ENCODE results near the gene TEP1.
"Not testable (repeated sequence)": the region's sequence is repeated elsewhere in the genome, so short reads cannot be mapped to it uniquely, and the experiment has no call there.

The TEP1 gene

GRCh38 chr14:20358474-20358873, 54.8 kb downstream of the TEP1 start:
- DNase-seq; intact Hi-C loops (cut with DNase I): not testable (repeated sequence)

- intact Hi-C loops (cut with DNase I), result no loop called here
- DNase-seq, result no peak
Measured at GRCh38 chr14:20356422-20356821, 56.9 kb downstream of the TEP1 start.

GRCh38 chr14:20350860-20351259, 62.4 kb downstream of the TEP1 start:
- intact Hi-C loops (cut with DNase I), result no loop called here

GRCh38 chr14:20350282-20350681, 63.0 kb downstream of the TEP1 start:
- intact Hi-C loops (cut with DNase I), result no loop called here

More at GRCh38 chr14:20350860-20351259, 62.4 kb downstream of the TEP1 start:
- no peak for DNase-seq

GRCh38 chr14:20347747-20348146, 65.6 kb downstream of the TEP1 start:
- no peak for DNase-seq
- intact Hi-C loops (cut with DNase I), result no loop called here

More at GRCh38 chr14:20350282-20350681, 63.0 kb downstream of the TEP1 start:
- no peak for DNase-seq

- DNase-seq, result no peak
- intact Hi-C loops (cut with DNase I), result no loop called here
Measured at GRCh38 chr14:20346713-20347112, 66.6 kb downstream of the TEP1 start.

- intact Hi-C loops (cut with DNase I), result no loop called here
- DNase-seq, result no peak
Measured at GRCh38 chr14:20345366-20345765, 67.9 kb downstream of the TEP1 start.

GRCh38 chr14:20343862-20344220, 69.5 kb downstream of the TEP1 start:
- intact Hi-C loops (cut with DNase I), result loop anchor here (2.0 to 5.0 kb wide), 2 partner anchors 117 to 268 kb away; partner anchors contain the start of gene PIP4P1
- peak in 1 of 42 donors; percentile 3 for DNase-seq

GRCh38 chr14:20343092-20343861, 70.0 kb downstream of the TEP1 start, which contains the start of gene PARP2:
PARP2 (plus strand) TSS chr14:20343635; CDS start chr14:20343642, 7 bp downstream.
- intact Hi-C loops (cut with DNase I), result loop anchor here (2.0 to 5.0 kb wide), 2 partner anchors 118 to 269 kb away; partner anchors contain the start of gene PIP4P1
- DNase-seq, result peak; percentile 94 to 100 (median 98)

- intact Hi-C loops (cut with DNase I), result loop anchor here (2.0 to 5.0 kb wide), 2 partner anchors 119 to 271 kb away; partner anchors contain the start of gene PIP4P1
- DNase-seq, result no peak
Measured at GRCh38 chr14:20341646-20342045, 71.7 kb downstream of the TEP1 start.

- DNase-seq, result not testable (repeated sequence)
- intact Hi-C loops (cut with DNase I), result loop anchor here (5.0 kb wide), 1 partner anchor 271 kb away; no protein-coding TSS in a partner anchor
Measured at GRCh38 chr14:20341032-20341431, 72.3 kb downstream of the TEP1 start.

- intact Hi-C loops (cut with DNase I), result no loop called here
- DNase-seq, result no peak
Measured at GRCh38 chr14:20334017-20334416, 79.3 kb downstream of the TEP1 start.

GRCh38 chr14:20333494-20333841, 79.8 kb downstream of the TEP1 start:
- intact Hi-C loops (cut with DNase I), result no loop called here
- DNase-seq, result no peak

GRCh38 chr14:20332788-20333493, 80.4 kb downstream of the TEP1 start, which contains the start of gene CCNB1IP1:
CCNB1IP1 (minus strand) TSS chr14:20333279; CDS start chr14:20316523, 16,756 bp downstream.
- DNase-seq, result peak; percentile 27 to 90 (median 64)
- intact Hi-C loops (cut with DNase I), result no loop called here

- intact Hi-C loops (cut with DNase I), result no loop called here
- DNase-seq, result peak in 6 of 42 donors; percentile 3 to 39 (median 24)
Measured at GRCh38 chr14:20332431-20332787, 80.9 kb downstream of the TEP1 start.

GRCh38 chr14:20331053-20331613, 82.2 kb downstream of the TEP1 start:
- DNase-seq, result no peak
- intact Hi-C loops (cut with DNase I), result no loop called here

GRCh38 chr14:20329355-20329754, 83.9 kb downstream of the TEP1 start:
- intact Hi-C loops (cut with DNase I), result loop anchor here (5.0 kb wide), 2 partner anchors 278 to 353 kb away; partner anchors contain the start of gene RNASE4
- DNase-seq, result no peak

GRCh38 chr14:20328705-20329104, 84.6 kb downstream of the TEP1 start:
- intact Hi-C loops (cut with DNase I), result loop anchor here (5.0 kb wide), 2 partner anchors 279 to 354 kb away; partner anchors contain the start of gene RNASE4
- DNase-seq, result no peak
